Measurements from ENCODE around the gene RAPGEF6. TPM values are rescaled to one million over a fixed set of nuclear protein-coding genes. Genes with fewer than 3 reads are reported as not detected.

The RAPGEF6 gene
- total and polyA plus RNA-seq, 12 donors: 1.5 to 16.3 (median 10.9) TPM

DNA sequence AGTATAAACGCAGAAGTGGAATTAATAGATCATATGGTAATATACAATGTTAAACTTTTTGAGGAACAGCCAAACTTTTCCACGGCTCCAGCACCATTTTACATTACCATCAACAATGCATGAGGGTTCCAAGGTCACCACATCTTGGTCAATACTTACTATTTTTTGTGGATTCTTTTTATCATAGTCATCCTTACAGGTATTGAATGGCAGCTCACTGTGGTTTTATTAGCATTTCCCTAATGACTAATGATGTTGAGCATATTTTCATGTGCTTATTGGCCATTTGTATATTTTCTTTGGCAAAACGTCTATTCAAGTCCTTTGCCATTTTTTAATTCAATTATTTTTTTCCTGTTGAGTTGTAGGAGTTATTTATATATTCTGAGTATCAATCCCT is 14.1 kb upstream of the RAPGEF6 start:
- Histone ChIP-seq H3K9me3 (no peaks in the 10 kb centered on the region), H3K36me3 (peaks cover 0 to 100% (median 48%) of the 10 kb centered on the region in 9 donors), H3K4me1 (peaks cover 0 to 11% (median 0%) of the 10 kb centered on the region in 9 donors), H3K27me3 (no peaks in the 10 kb centered on the region), H3K27ac (no peak overlapping the region), H3K4me3 (no peak overlapping the region)
- ATAC-seq (no peak), DNase-seq (no peak)
- intact Hi-C loops (cut with DNase I): no loop called here
- WGBS, 2 donors: 89 to 94% methylated on average over 3 of the region's 3 CpGs
- no peak for TF ChIP-seq CTCF (IDR thresholded peaks at IDR 0.05)

DNA sequence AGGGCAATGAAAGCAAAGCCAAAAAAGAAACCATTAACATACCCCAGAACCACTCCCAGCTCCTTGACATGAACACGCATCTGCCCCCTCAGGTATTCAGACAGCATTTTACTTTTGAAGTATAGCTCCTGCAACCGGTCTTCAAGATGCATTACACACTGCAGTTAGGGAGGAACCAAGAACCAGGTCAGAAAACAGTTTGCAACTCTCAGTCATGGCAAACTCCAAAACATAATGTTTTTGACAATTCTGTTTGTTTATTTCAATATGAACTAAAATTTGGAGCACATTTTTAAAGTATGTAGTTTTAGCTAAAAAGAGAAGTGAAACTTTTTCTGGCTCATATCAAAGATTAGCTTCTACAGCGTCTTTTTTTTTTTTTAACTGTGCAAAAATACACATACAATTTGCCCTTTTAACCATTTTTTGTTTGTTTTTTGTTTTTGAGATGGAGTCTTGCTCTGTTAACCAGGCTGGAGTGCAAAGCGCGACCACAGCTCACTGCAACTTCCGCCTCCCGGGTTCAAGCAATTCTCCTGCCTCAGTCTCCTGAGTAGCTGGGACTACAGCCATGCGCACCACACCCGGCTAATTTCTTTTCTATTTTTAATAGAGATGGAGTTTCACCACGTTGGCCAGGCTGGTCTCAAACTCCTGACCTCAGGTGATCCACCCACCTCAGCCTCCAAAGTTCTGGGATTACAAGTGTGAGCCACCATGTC is 12.2 kb upstream of the RAPGEF6 start:
- intact Hi-C loops (cut with DNase I): no loop called here
- Histone ChIP-seq H3K9me3 (no peaks in the 10 kb centered on the region), H3K27me3 (no peaks in the 10 kb centered on the region), H3K4me1 (peaks cover 0 to 11% (median 0%) of the 10 kb centered on the region in 9 donors), H3K4me3 (no peak overlapping the region), H3K27ac (no peak overlapping the region), H3K36me3 (peaks cover 0 to 98% (median 42%) of the 10 kb centered on the region in 9 donors)
- WGBS, 2 donors: 84 to 88% methylated on average over 10 of the region's 10 CpGs
- TF ChIP-seq CTCF (IDR thresholded peaks at IDR 0.05): no peak
- DNase-seq (no peak), ATAC-seq (no peak)

DNA sequence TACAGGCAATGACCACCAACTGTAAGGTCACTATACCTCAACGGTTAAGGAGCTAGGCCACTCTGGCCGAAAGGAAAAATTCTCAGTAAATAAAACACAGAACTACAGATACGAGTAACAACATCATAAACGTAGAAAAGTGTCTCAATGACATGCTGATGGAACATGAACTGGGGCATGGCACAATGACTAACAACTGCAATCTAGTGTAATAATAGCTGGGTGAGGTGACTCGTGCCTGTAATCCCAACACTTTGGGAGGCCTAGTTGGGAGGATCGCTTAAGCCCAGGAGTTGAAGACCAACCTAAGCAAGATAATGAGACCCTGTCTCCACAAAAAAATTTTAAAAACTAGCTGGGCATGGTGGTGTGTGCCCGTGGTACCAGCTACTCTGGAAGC is 9.8 kb upstream of the RAPGEF6 start:
- DNase-seq (no peak), ATAC-seq (no peak)
- Histone ChIP-seq H3K27me3 (no peaks in the 10 kb centered on the region), H3K4me1 (peaks cover 0 to 16% (median 0%) of the 10 kb centered on the region in 9 donors), H3K27ac (no peak overlapping the region), H3K36me3 (peaks cover 0 to 79% (median 24%) of the 10 kb centered on the region in 9 donors), H3K4me3 (no peak overlapping the region), H3K9me3 (no peaks in the 10 kb centered on the region)
- intact Hi-C loops (cut with DNase I): no loop called here
- no peak for TF ChIP-seq CTCF (IDR thresholded peaks at IDR 0.05)
- WGBS, 2 donors: 95 to 96% methylated on average over 7 of the region's 7 CpGs

GRCh38 chr5:131644370-131644769 is 9.3 kb upstream of the RAPGEF6 start:
- ATAC-seq: no peak
- WGBS, 2 donors: 56 to 69% methylated on average over 1 of the region's 1 CpG
- no peaks in the 10 kb centered on the region for H3K9me3 ChIP-seq
- peaks cover 0 to 75% (median 24%) of the 10 kb centered on the region in 9 donors for H3K36me3 ChIP-seq
- DNase-seq: no peak
- no peaks in the 10 kb centered on the region for H3K27me3 ChIP-seq
- H3K27ac ChIP-seq: no peak overlapping the region
- intact Hi-C loops (cut with DNase I): no loop called here
- H3K4me3 ChIP-seq: no peak overlapping the region
- TF ChIP-seq CTCF (IDR thresholded peaks at IDR 0.05): no peak
- peaks cover 0 to 16% (median 0%) of the 10 kb centered on the region in 9 donors for H3K4me1 ChIP-seq

Measured in heart right ventricle (tissue), 16 donors.